ENCODE results near the gene GREB1.

GREB1 gene

GRCh38 chr2:11687736-11688135 is 153.9 kb downstream of the GREB1 start:
- no peak overlapping the region for H2AFZ ChIP-seq (ENCODE audit: low read length, unreplicated experiment)
- peaks cover 17% of the 10 kb centered on the region for H3K27me3 ChIP-seq (ENCODE audit: insufficient read depth, low read length)
- no peaks in the 10 kb centered on the region for H3K79me2 ChIP-seq (ENCODE audit: control insufficient read depth, insufficient read depth, low read length, unreplicated experiment)
- H3K36me3 ChIP-seq (ENCODE audit: insufficient read depth, low read length): no peaks in the 10 kb centered on the region
- peaks cover 11% of the 10 kb centered on the region for H3K4me1 ChIP-seq (ENCODE audit: control insufficient read depth, insufficient read depth, low read length, unreplicated experiment)
- peak overlapping the region; percentile 55; the same call in 1 of the 2 replicates for H3K4me3 ChIP-seq (ENCODE audit: low read depth, low read length)
- no peak overlapping the region for H3K27ac ChIP-seq (ENCODE audit: low read depth, low read length)

- Histone ChIP-seq H3K27ac (ENCODE audit: low read depth, low read length) (no peak overlapping the region), H3K4me3 (ENCODE audit: low read depth, low read length) (peak overlapping the region; percentile 55)
Observed at GRCh38 chr2:11688222-11689069, 154.6 kb downstream of the GREB1 start.

GRCh38 chr2:11691076-11691660 is 157.3 kb downstream of the GREB1 start:
- no peaks in the 10 kb centered on the region for H3K27me3 ChIP-seq (ENCODE audit: insufficient read depth, low read length)
- H3K4me1 ChIP-seq (ENCODE audit: control insufficient read depth, insufficient read depth, low read length, unreplicated experiment): peaks cover 11% of the 10 kb centered on the region
- H3K4me3 ChIP-seq (ENCODE audit: low read depth, low read length): no peak overlapping the region
- H2AFZ ChIP-seq (ENCODE audit: low read length, unreplicated experiment): no peak overlapping the region
- H3K36me3 ChIP-seq (ENCODE audit: insufficient read depth, low read length): no peaks in the 10 kb centered on the region
- no peak overlapping the region for H3K27ac ChIP-seq (ENCODE audit: low read depth, low read length)
- no peaks in the 10 kb centered on the region for H3K79me2 ChIP-seq (ENCODE audit: control insufficient read depth, insufficient read depth, low read length, unreplicated experiment)

More at GRCh38 chr2:11688222-11689069, 154.6 kb downstream of the GREB1 start:
- no peaks in the 10 kb centered on the region for H3K79me2 ChIP-seq (ENCODE audit: control insufficient read depth, insufficient read depth, low read length, unreplicated experiment)
- peaks cover 11% of the 10 kb centered on the region for H3K4me1 ChIP-seq (ENCODE audit: control insufficient read depth, insufficient read depth, low read length, unreplicated experiment)
- H2AFZ ChIP-seq (ENCODE audit: low read length, unreplicated experiment): peak overlapping the region; percentile 55
- peaks cover 10% of the 10 kb centered on the region for H3K27me3 ChIP-seq (ENCODE audit: insufficient read depth, low read length)
- H3K36me3 ChIP-seq (ENCODE audit: insufficient read depth, low read length): no peaks in the 10 kb centered on the region

Data from ACC112 (cell line).